Trophoblast cell (in vitro differentiated cells and primary cell): ENCODE measurements around the gene PXDN.

Experiments
- DNase-seq, 2 donors: peaks; one replicate each; pipeline ENCODE4 v3.0.0-alpha.2; 2016
- H2AFZ ChIP-seq: 2 replicates; pipeline ENCODE4 v1.6.1; 2013; ENCODE audit warnings: low read length, moderate library complexity, mild to moderate bottlenecking; ENCODE audit not compliant: insufficient read depth, poor library complexity
- H2AK5ac ChIP-seq: 2 replicates; pipeline ENCODE4 v1.6.1; 2013; ENCODE audit warnings: mild to moderate bottlenecking, low read length
- H2BK120ac ChIP-seq: 2 replicates; pipeline ENCODE4 v1.6.1; 2013; ENCODE audit warnings: low read length, mild to moderate bottlenecking, moderate library complexity; ENCODE audit not compliant: insufficient read depth, poor library complexity
- H2BK12ac ChIP-seq: 2 replicates; pipeline ENCODE4 v1.6.1; 2013; ENCODE audit warnings: mild to moderate bottlenecking, low read length, moderate library complexity
- H2BK5ac ChIP-seq: 2 replicates; pipeline ENCODE4 v1.6.1; 2013; ENCODE audit warnings: low read length, low read depth, moderate library complexity, mild to moderate bottlenecking; ENCODE audit not compliant: poor library complexity
- H3K14ac ChIP-seq: 2 replicates; pipeline ENCODE4 v1.6.1; 2013; ENCODE audit warnings: mild to moderate bottlenecking, low read length
- H3K18ac ChIP-seq: 2 replicates; pipeline ENCODE4 v1.6.1; 2013; ENCODE audit warnings: mild to moderate bottlenecking, low read length
- H3K23ac ChIP-seq: 2 replicates; pipeline ENCODE4 v1.6.1; 2013; ENCODE audit warnings: low read length
- H3K27ac ChIP-seq: 2 replicates; pipeline ENCODE4 v1.5.1; 2013; ENCODE audit warnings: low read depth, mild to moderate bottlenecking, inconsistent platforms, low read length, moderate library complexity
- H3K27me3 ChIP-seq: 2 replicates; pipeline ENCODE4 v1.6.1; 2013; ENCODE audit warnings: inconsistent platforms, mild to moderate bottlenecking, low read length, moderate library complexity; ENCODE audit not compliant: insufficient read depth
- H3K36me3 ChIP-seq, 2 experiments: 1 replicate in 1 of 2; 2 replicates in 1 of 2; pipeline ENCODE4 v1.6.1; 2013; ENCODE audit warnings: low read length in 2 of 2, mild to moderate bottlenecking in 2 of 2, moderate library complexity in 1 of 2; ENCODE audit not compliant: insufficient read depth in 2 of 2, control insufficient read depth in 1 of 2
- H3K4ac ChIP-seq: 2 replicates; pipeline ENCODE4 v1.6.1; 2013; ENCODE audit warnings: low read depth, mild to moderate bottlenecking, low read length, moderate library complexity
- H3K4me1 ChIP-seq, 2 experiments: 1 replicate in 1 of 2; 2 replicates in 1 of 2; pipeline ENCODE4 v1.6.1; 2013; ENCODE audit warnings: low read length in 2 of 2, mild to moderate bottlenecking in 2 of 2, moderate library complexity in 1 of 2; ENCODE audit not compliant: insufficient read depth in 2 of 2, control insufficient read depth in 1 of 2
- H3K4me2 ChIP-seq: 2 replicates; pipeline ENCODE4 v1.6.1; 2013; ENCODE audit warnings: inconsistent platforms, mild to moderate bottlenecking, low read length, moderate library complexity
- H3K4me3 ChIP-seq: 2 replicates; pipeline ENCODE4 v1.5.1; 2013; ENCODE audit warnings: mild to moderate bottlenecking, low read depth, low read length, inconsistent platforms
- H3K79me1 ChIP-seq: one replicate; pipeline ENCODE4 v1.6.1; 2013; ENCODE audit warnings: low read length
- H3K79me2 ChIP-seq: 2 replicates; pipeline ENCODE4 v1.6.1; 2013; ENCODE audit warnings: low read length, mild to moderate bottlenecking; ENCODE audit not compliant: control insufficient read depth, insufficient read depth, poor library complexity
- H3K9ac ChIP-seq: 2 replicates; pipeline ENCODE4 v1.6.1; 2013; ENCODE audit warnings: mild to moderate bottlenecking, low read length
- H3K9me3 ChIP-seq: 2 replicates; pipeline ENCODE4 v1.6.1; 2013; ENCODE audit warnings: low read depth, mild to moderate bottlenecking, control low read depth, inconsistent platforms, low read length; ENCODE audit not compliant: insufficient read depth
- H4K12ac ChIP-seq: 2 replicates; pipeline ENCODE4 v1.6.1; 2013; ENCODE audit warnings: low read depth, mild to moderate bottlenecking, low read length, moderate library complexity
- H4K8ac ChIP-seq: 2 replicates; pipeline ENCODE4 v1.6.1; 2013; ENCODE audit warnings: low read depth, mild to moderate bottlenecking, low read length, moderate library complexity
- H4K91ac ChIP-seq: one replicate; pipeline ENCODE4 v1.6.1; 2013; ENCODE audit warnings: low read depth, mild to moderate bottlenecking, low read length, moderate library complexity
- WGBS: extraction: QIAGEN DNeasy Blood & Tissue Kit; methylation state at CpG from one replicate; pipeline ENCODE4 v1.1.7; 2013; ENCODE audit warnings: missing lambda C conversion rate; ENCODE audit not compliant: insufficient read length, insufficient coverage; ENCODE audit errors: extremely low coverage; 5-methylcytosine and 5-hydroxymethylcytosine counted together

Gene PXDN

DNA sequence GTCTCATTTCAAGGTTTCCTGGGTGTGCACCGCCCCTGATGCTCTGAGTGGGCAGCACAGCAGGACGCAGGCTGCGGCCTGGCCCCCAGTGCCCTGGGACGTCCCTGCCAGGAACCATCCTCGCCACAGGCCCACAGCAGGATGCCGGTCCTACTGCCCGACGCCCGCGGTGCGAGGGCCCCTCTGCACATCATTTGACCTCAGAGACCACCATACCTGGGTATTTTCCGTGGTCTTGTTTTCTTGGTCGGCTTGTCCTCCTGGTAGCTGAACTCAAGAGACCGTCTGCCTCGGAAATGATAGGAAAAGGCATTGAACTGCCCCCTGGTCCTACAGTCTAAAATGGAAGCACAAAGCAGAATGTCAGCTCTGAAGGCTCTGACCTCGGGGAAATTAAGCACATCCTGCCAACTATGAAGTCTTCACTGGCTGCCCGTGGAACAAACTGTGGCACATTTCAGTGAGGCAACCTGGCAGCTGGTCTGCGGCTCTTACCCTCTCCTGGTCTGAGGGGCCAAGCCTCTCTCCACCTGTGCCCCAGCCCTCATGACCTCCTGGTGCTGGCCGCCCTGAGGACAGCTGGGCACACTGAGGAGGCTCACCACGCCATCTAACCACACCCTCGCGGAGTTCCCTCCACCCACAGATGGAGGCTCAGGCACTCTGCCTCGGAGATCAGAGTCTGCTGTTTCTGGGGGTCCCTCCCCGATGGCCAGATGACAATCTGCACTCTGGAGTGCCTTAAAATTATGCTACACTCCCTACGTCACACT lies 105.0 kb downstream of the PXDN start:
- DNase-seq, result no peak
- no peak overlapping the region for H2BK5ac ChIP-seq
- no peak overlapping the region for H2BK12ac ChIP-seq
- no peak overlapping the region for H2AK5ac ChIP-seq
- no peak overlapping the region for H3K4ac ChIP-seq
- H4K12ac ChIP-seq, result no peak overlapping the region
- H3K79me1 ChIP-seq, result no peaks in the 10 kb centered on the region
- no peak overlapping the region for H4K8ac ChIP-seq
- peaks cover 60 to 71% of the 10 kb centered on the region in 2 experiments for H3K36me3 ChIP-seq
- H3K27me3 ChIP-seq, result no peaks in the 10 kb centered on the region
- no peaks in the 10 kb centered on the region for H3K79me2 ChIP-seq
- no peak overlapping the region for H3K23ac ChIP-seq
- H2AFZ ChIP-seq, result no peak overlapping the region
- no peaks in the 10 kb centered on the region for H3K4me1 ChIP-seq
- no CpG with 5 or more reads among the region's 25 CpGs for WGBS
- H4K91ac ChIP-seq, result no peak overlapping the region
- H3K4me2 ChIP-seq, result no peak overlapping the region
- no peak overlapping the region for H3K9ac ChIP-seq
- no peaks in the 10 kb centered on the region for H3K9me3 ChIP-seq
- H3K4me3 ChIP-seq, result no peak overlapping the region
- H3K27ac ChIP-seq, result no peak overlapping the region
- H2BK120ac ChIP-seq, result no peak overlapping the region
- no peak overlapping the region for H3K14ac ChIP-seq
- H3K18ac ChIP-seq, result no peak overlapping the region

DNA sequence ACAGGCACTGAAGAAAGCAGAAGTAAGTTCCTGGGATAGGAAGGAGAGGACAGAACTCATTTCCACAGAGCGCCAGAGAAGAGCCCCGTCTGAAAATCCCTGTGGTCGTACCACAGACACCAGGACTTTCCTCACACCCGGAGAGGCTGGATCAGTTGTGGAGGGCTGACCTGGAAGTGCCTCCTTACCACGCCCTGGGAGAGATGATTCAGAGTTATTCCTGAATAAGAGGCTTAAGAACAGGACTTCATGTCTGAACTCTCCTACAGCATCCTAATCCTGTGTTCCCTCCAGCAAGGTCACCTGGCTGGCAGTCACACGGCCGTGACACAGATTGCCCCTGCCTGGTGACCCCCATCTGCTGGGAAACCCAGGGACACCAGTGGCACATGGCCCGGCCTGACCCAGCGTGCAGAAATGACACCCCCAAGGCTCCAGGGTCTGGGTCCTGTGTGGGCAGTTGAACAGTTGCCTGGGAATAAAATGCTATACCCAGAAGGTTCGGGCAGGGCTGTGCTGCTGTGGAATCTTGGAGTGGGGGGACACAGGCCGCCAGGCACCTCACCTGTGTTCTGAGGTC lies 105.9 kb downstream of the PXDN start:
- Histone ChIP-seq H2AFZ (no peak overlapping the region), H3K36me3 (peaks cover 67 to 75% of the 10 kb centered on the region in 2 experiments), H3K18ac (no peak overlapping the region), H3K4me3 (no peak overlapping the region), H3K27ac (no peak overlapping the region), H4K8ac (no peak overlapping the region), H3K9ac (no peak overlapping the region), H2BK5ac (no peak overlapping the region), H3K4me1 (no peaks in the 10 kb centered on the region), H3K79me1 (no peaks in the 10 kb centered on the region), H3K14ac (no peak overlapping the region), H2BK12ac (no peak overlapping the region), H4K12ac (no peak overlapping the region), H3K27me3 (no peaks in the 10 kb centered on the region), H3K79me2 (no peaks in the 10 kb centered on the region), H4K91ac (no peak overlapping the region), H3K4me2 (no peak overlapping the region), H2BK120ac (no peak overlapping the region), H3K4ac (no peak overlapping the region), H3K9me3 (no peaks in the 10 kb centered on the region), H2AK5ac (no peak overlapping the region), H3K23ac (no peak overlapping the region)
- DNase-seq, result no peak
- no CpG with 5 or more reads among the region's 11 CpGs for WGBS

DNA sequence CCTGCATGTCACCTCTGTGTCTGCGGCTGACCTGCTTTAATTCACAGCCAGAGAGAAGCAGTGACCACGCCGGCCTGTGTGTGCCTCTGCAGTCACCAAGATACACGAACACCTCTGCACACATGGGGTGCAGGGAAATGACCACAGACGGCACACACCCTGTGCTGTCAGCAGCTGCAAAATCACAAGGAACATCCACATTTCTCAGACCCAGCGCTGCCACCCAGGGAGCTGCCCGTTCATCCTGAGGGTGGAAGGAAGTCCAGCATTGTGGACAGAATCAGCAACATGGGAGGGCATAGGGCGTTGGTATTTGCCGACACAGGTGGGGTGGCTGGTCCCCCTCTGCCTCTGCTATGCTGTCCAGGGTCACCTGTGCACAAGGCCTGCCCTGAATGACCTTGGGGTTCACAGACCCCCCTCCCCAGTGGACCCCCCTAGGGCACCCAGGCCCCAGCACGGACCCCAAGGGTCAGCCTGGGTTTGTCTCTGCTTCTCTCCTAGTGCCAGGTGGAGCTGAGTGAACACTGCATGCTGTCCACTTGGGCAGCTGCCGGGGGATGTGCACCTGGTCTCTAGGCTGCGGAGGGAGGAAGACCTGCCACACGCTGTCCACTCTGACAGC lies 107.4 kb downstream of the PXDN start:
- Histone ChIP-seq H4K91ac (no peak overlapping the region), H3K18ac (no peak overlapping the region), H3K4me2 (no peak overlapping the region), H2AFZ (no peak overlapping the region), H3K4me1 (peaks cover 0 to 4% of the 10 kb centered on the region in 2 experiments), H3K27ac (no peak overlapping the region), H3K9ac (no peak overlapping the region), H4K8ac (no peak overlapping the region), H3K79me2 (no peaks in the 10 kb centered on the region), H2AK5ac (no peak overlapping the region), H3K4me3 (no peak overlapping the region), H2BK5ac (no peak overlapping the region), H3K27me3 (no peaks in the 10 kb centered on the region), H2BK12ac (no peak overlapping the region), H3K9me3 (no peaks in the 10 kb centered on the region), H3K4ac (no peak overlapping the region), H3K79me1 (no peaks in the 10 kb centered on the region), H3K36me3 (peaks cover 65 to 74% of the 10 kb centered on the region in 2 experiments), H3K23ac (no peak overlapping the region), H2BK120ac (no peak overlapping the region), H3K14ac (no peak overlapping the region), H4K12ac (no peak overlapping the region)
- DNase-seq, result no peak
- no CpG with 5 or more reads among the region's 13 CpGs for WGBS

DNA sequence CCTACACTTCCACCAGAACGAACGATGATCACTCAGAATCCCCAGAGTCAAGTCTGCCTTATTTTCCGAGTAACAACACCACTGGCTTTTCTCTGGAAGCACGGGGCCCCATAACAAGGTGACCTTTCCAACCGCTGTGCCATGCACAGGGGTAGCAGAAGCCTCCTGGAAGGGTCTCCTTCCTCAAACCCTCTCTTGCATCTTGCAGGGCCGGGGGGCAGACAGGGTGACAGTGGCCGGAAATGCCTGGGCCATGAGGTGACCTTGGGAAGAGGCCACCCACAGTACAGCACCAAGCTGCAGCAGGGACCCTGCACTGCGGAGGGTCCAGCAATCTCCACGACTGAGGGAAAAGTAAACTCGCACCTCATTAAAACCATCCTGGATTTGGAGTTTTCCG lies 108.5 kb downstream of the PXDN start:
- H3K23ac ChIP-seq, result no peak overlapping the region
- no peaks in the 10 kb centered on the region for H3K9me3 ChIP-seq
- H4K8ac ChIP-seq, result no peak overlapping the region
- H3K18ac ChIP-seq, result no peak overlapping the region
- H3K27ac ChIP-seq, result no peak overlapping the region
- no peak overlapping the region for H2AK5ac ChIP-seq
- WGBS, result no CpG with 5 or more reads among the region's 11 CpGs
- H3K4me3 ChIP-seq, result no peak overlapping the region
- no peaks in the 10 kb centered on the region for H3K27me3 ChIP-seq
- H3K14ac ChIP-seq, result no peak overlapping the region
- H4K91ac ChIP-seq, result no peak overlapping the region
- H2BK120ac ChIP-seq, result no peak overlapping the region
- H2BK12ac ChIP-seq, result no peak overlapping the region
- peaks cover 65 to 73% of the 10 kb centered on the region in 2 experiments for H3K36me3 ChIP-seq
- H3K4me1 ChIP-seq, result peaks cover 3 to 7% of the 10 kb centered on the region in 2 experiments
- no peak for DNase-seq
- no peaks in the 10 kb centered on the region for H3K79me2 ChIP-seq
- H4K12ac ChIP-seq, result no peak overlapping the region
- no peak overlapping the region for H3K9ac ChIP-seq
- no peaks in the 10 kb centered on the region for H3K79me1 ChIP-seq
- no peak overlapping the region for H2AFZ ChIP-seq
- H2BK5ac ChIP-seq, result no peak overlapping the region
- H3K4ac ChIP-seq, result no peak overlapping the region
- no peak overlapping the region for H3K4me2 ChIP-seq
